H9 (cell line): ENCODE data around the gene ATF7. TPM values are rescaled to one million over a fixed set of nuclear protein-coding genes. Genes with fewer than 3 reads are reported as not detected.

ENCODE experiments used
- DNase-seq: peaks from one replicate; pipeline ENCODE4 v3.0.0-alpha.2; 2017
- H2AFZ ChIP-seq: one replicate; pipeline ENCODE4 v1.6.1; 2013; ENCODE audit warnings: mild to moderate bottlenecking, low read length, control low read depth, moderate library complexity
- H2AK5ac ChIP-seq: 2 replicates; pipeline ENCODE4 v1.6.1; 2013; ENCODE audit warnings: low read length, control low read depth, mixed read lengths; ENCODE audit not compliant: insufficient read length
- H2BK120ac ChIP-seq: one replicate; pipeline ENCODE4 v1.6.1; 2013; ENCODE audit warnings: low read depth, mild to moderate bottlenecking, low read length, control low read depth, inconsistent platforms; ENCODE audit not compliant: poor library complexity, severe bottlenecking
- H2BK12ac ChIP-seq: 2 replicates; pipeline ENCODE4 v1.6.1; 2013; ENCODE audit warnings: low read length, control low read depth, mixed read lengths, low read depth; ENCODE audit not compliant: insufficient read length
- H2BK15ac ChIP-seq: 2 replicates; pipeline ENCODE4 v1.6.1; 2013; ENCODE audit warnings: low read depth, low read length, control low read depth
- H2BK20ac ChIP-seq: one replicate; pipeline ENCODE4 v1.6.1; 2013; ENCODE audit warnings: low read depth, mild to moderate bottlenecking, low read length, control low read depth, inconsistent platforms; ENCODE audit not compliant: poor library complexity, severe bottlenecking
- H2BK5ac ChIP-seq: 2 replicates; pipeline ENCODE4 v1.6.1; 2013; ENCODE audit warnings: low read length, control low read depth, mixed read lengths; ENCODE audit not compliant: insufficient read length
- H3K14ac ChIP-seq: 2 replicates; pipeline ENCODE4 v1.6.1; 2013; ENCODE audit warnings: low read length, control low read depth; ENCODE audit not compliant: insufficient read depth
- H3K18ac ChIP-seq: 2 replicates; pipeline ENCODE4 v1.6.1; 2013; ENCODE audit warnings: low read depth, mild to moderate bottlenecking, mixed read lengths, low read length, control low read depth; ENCODE audit not compliant: insufficient read length
- H3K23ac ChIP-seq: 2 replicates; pipeline ENCODE4 v1.6.1; 2013; ENCODE audit warnings: low read length, control low read depth, mixed read lengths, low read depth; ENCODE audit not compliant: insufficient read length
- H3K23me2 ChIP-seq: 2 replicates; pipeline ENCODE4 v1.6.1; 2013; ENCODE audit warnings: low read depth, mild to moderate bottlenecking, mixed read lengths, low read length, control low read depth; ENCODE audit not compliant: insufficient read length, poor library complexity, severe bottlenecking
- H3K27ac ChIP-seq: 2 replicates; pipeline ENCODE4 v1.5.1; 2013; ENCODE audit warnings: low read length, control low read depth, mixed read lengths, low read depth; ENCODE audit not compliant: insufficient read length
- H3K27me3 ChIP-seq: 2 replicates; pipeline ENCODE4 v1.6.1; 2013; ENCODE audit warnings: low read length, control low read depth, inconsistent platforms; ENCODE audit not compliant: insufficient read depth
- H3K4ac ChIP-seq: 2 replicates; pipeline ENCODE4 v1.6.1; 2013; ENCODE audit warnings: low read depth, mild to moderate bottlenecking, control low read depth, inconsistent platforms, low read length, moderate library complexity
- H3K4me1 ChIP-seq: 2 replicates; pipeline ENCODE4 v1.6.1; 2013; ENCODE audit warnings: low read length, control low read depth, inconsistent platforms; ENCODE audit not compliant: insufficient read depth
- H3K4me2 ChIP-seq: 2 replicates; pipeline ENCODE4 v1.6.1; 2013; ENCODE audit warnings: low read length, control low read depth, mixed read lengths; ENCODE audit not compliant: insufficient read length, insufficient read depth
- H3K56ac ChIP-seq: 2 replicates; pipeline ENCODE4 v1.6.1; 2013; ENCODE audit warnings: low read depth, mild to moderate bottlenecking, mixed read lengths, low read length, control low read depth; ENCODE audit not compliant: insufficient read length
- H3K79me1 ChIP-seq: 2 replicates; pipeline ENCODE4 v1.6.1; 2013; ENCODE audit warnings: low read depth, mild to moderate bottlenecking, moderate library complexity, low read length, control low read depth, inconsistent platforms; ENCODE audit not compliant: insufficient read depth, poor library complexity, severe bottlenecking
- H3K79me2 ChIP-seq: 2 replicates; pipeline ENCODE4 v1.6.1; 2013; ENCODE audit warnings: low read length, control low read depth, inconsistent platforms; ENCODE audit not compliant: insufficient read depth
- H3K9ac ChIP-seq: 2 replicates; pipeline ENCODE4 v1.6.1; 2013; ENCODE audit warnings: low read length, control low read depth, mixed read lengths; ENCODE audit not compliant: insufficient read length; ENCODE audit errors: extremely low read depth
- H3K9me3 ChIP-seq: one replicate; pipeline ENCODE4 v1.6.1; 2013; ENCODE audit warnings: low read depth, low read length, inconsistent platforms; ENCODE audit not compliant: control insufficient read depth
- H3T11ph ChIP-seq: one replicate; pipeline ENCODE4 v1.6.1; 2013; ENCODE audit warnings: mild to moderate bottlenecking, low read length, control low read depth, inconsistent platforms
- H4K20me1 ChIP-seq: one replicate; pipeline ENCODE4 v1.6.1; 2013; ENCODE audit not compliant: control insufficient read depth, insufficient read length, insufficient read depth
- H4K5ac ChIP-seq: 2 replicates; pipeline ENCODE4 v1.6.1; 2013; ENCODE audit warnings: low read depth, mild to moderate bottlenecking, mixed read lengths, low read length, control low read depth; ENCODE audit not compliant: insufficient read length
- H4K8ac ChIP-seq: replicated peaks from 2 replicates; pipeline ENCODE4 v1.6.1; 2013; ENCODE audit warnings: low read length, control low read depth, mixed read lengths, low read depth; ENCODE audit not compliant: insufficient read length
- H4K91ac ChIP-seq: 2 replicates; pipeline ENCODE4 v1.6.1; 2013; ENCODE audit warnings: low read depth, mild to moderate bottlenecking, moderate library complexity, mixed read lengths, low read length, control low read depth; ENCODE audit not compliant: insufficient read length
- H3K27ac Mint-ChIP-seq, 3 experiments: 2 replicates in 2 of 3; 3 replicates in 1 of 3; pipeline ENCODE4 v1.8.0; 2020 to 2021; ENCODE audit warnings: mixed read lengths in 3 of 3, mild to moderate bottlenecking in 1 of 3, moderate library complexity in 1 of 3
- H3K27me3 Mint-ChIP-seq: 2 replicates; pipeline ENCODE4 v1.8.0; 2021; ENCODE audit warnings: low read depth, mild to moderate bottlenecking, moderate library complexity, mixed read lengths
- H3K36me3 Mint-ChIP-seq, 3 experiments: 2 replicates in 2 of 3; 3 replicates in 1 of 3; pipeline ENCODE4 v1.8.0; 2020 to 2021; ENCODE audit warnings: low read depth in 3 of 3, mixed read lengths in 3 of 3; ENCODE audit not compliant: insufficient read depth in 1 of 3
- H3K4me1 Mint-ChIP-seq, 2 experiments: 2 replicates each; pipeline ENCODE4 v1.8.0; 2020; ENCODE audit warnings: mixed read lengths in 2 of 2
- H3K4me3 Mint-ChIP-seq, 2 experiments: 2 replicates in 1 of 2; 3 replicates in 1 of 2; pipeline ENCODE4 v1.8.0; 2020 to 2021; ENCODE audit warnings: mild to moderate bottlenecking in 2 of 2, mixed read lengths in 2 of 2, moderate library complexity in 1 of 2
- H3K9me3 Mint-ChIP-seq, 2 experiments: 2 replicates in 1 of 2; 3 replicates in 1 of 2; pipeline ENCODE4 v1.8.0; 2020; ENCODE audit warnings: mild to moderate bottlenecking in 2 of 2, mixed read lengths in 2 of 2, moderate library complexity in 1 of 2
- CTCF ChIP-seq: fragments of 200-600 bp; sonication (generic); conservative IDR thresholded peaks from 3 replicates; pipeline ENCODE4 v1.8.0; 2021; ENCODE audit warnings: antibody characterized with exemption, mild to moderate bottlenecking
- WGBS: extraction: QIAGEN DNeasy Blood & Tissue Kit; methylation state at CpG from one replicate; pipeline ENCODE4 v1.1.7; 2013; ENCODE audit warnings: missing lambda C conversion rate, low lambda C conversion rate, mixed read lengths; ENCODE audit not compliant: insufficient read length; ENCODE audit errors: extremely low coverage; 5-methylcytosine and 5-hydroxymethylcytosine counted together
- total RNA-seq: library from RNA; stranded (reverse); gene quantifications from 2 replicates; pipeline ENCODE4 v1.2.1, GENCODE V29; 2021

ATF7 gene
- total RNA-seq, 1 experiment from 2014 or later = 17.7 TPM

- Histone ChIP-seq H3K27me3 (no peaks in the 10 kb centered on the region), H3K23ac (no peak overlapping the region), H3K9me3 (no peaks in the 10 kb centered on the region), H3K4me1 (no peaks in the 10 kb centered on the region), H3K79me1 (no peaks in the 10 kb centered on the region), H4K20me1 (no peaks in the 10 kb centered on the region), H3T11ph (no peak overlapping the region), H3K4ac (no peak overlapping the region), H3K27ac (no peak overlapping the region), H4K5ac (no peak overlapping the region), H2AFZ (no peak overlapping the region), H2BK120ac (no peak overlapping the region), H3K79me2 (no peaks in the 10 kb centered on the region), H3K23me2 (no peaks in the 10 kb centered on the region), H3K9ac (no peak overlapping the region), H3K18ac (no peak overlapping the region), H3K14ac (no peak overlapping the region), H3K4me2 (no peak overlapping the region), H4K8ac (no peak overlapping the region), H3K56ac (no peak overlapping the region), H2BK12ac (no peak overlapping the region), H2BK15ac (no peak overlapping the region), H4K91ac (no peak overlapping the region), H2BK5ac (no peak overlapping the region), H2BK20ac (no peak overlapping the region), H2AK5ac (no peak overlapping the region)
- H3K4me3 Mint-ChIP-seq = no peak overlapping the region
- no peaks in the 10 kb centered on the region for H3K9me3 Mint-ChIP-seq
- WGBS = no CpG with 5 or more reads among the region's 2 CpGs
- H3K27ac Mint-ChIP-seq = no peak overlapping the region
- no peak for DNase-seq
- no peak for TF ChIP-seq CTCF
- H3K27me3 Mint-ChIP-seq = no peaks in the 10 kb centered on the region
- peaks cover 54 to 84% (median 79%) of the 10 kb centered on the region in 3 experiments for H3K36me3 Mint-ChIP-seq
- H3K4me1 Mint-ChIP-seq = no peaks in the 10 kb centered on the region
Measured at GRCh38 chr12:53667080-53667479, 40.9 kb upstream of the ATF7 start.
